Measurements from ENCODE around the gene LDB2.

LDB2 gene

DNA sequence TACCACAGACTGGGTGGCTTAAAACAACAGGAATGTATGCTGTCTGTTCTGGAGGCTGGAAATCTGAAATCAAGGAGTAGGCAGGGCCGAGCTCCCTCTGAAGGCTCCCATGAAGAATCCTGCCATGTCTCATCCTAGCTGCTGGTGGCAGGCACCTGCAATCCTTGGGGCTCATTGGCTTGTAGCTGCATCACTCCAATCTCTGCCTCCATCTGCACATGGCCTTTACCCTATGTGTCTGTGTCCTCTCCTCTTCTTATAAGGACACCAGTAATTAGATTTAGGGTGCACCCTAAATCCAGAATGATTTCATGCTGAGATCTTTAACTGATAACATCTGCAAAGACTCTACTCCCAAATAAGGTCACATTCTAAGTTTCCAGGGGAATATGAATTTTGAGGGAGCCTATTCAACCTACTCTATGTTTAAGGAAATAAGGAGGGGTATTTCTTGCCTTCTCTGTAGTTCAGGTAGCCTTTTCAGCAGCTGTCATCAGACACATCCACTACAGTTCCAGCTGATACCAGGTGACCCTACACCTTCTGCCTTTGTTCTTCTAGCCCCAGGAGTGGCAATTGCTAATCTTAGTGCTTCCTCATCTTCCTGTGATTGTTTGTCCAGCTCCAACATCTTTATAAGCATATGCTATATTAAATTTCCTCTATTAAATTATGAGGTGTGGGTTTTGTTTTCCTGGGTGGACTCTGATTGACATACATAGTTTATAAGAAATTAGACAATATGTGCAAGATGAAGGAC, 377.1 kb downstream of the LDB2 start:
- H3K4me3 ChIP-seq (ENCODE audit: low read length) = no peak overlapping the region
- H4K5ac ChIP-seq (ENCODE audit: low read length) = no peak overlapping the region
- H3K23ac ChIP-seq (ENCODE audit: low read length) = no peak overlapping the region
- no peaks in the 10 kb centered on the region for H3K4me1 ChIP-seq (ENCODE audit: control insufficient read depth, low read depth, low read length)
- no peak for DNase-seq
- no peak overlapping the region for H2BK15ac ChIP-seq (replicated peaks; ENCODE audit: low read depth)
- H2BK120ac ChIP-seq (ENCODE audit: low read depth, low read length) = no peak overlapping the region
- H3K27me3 ChIP-seq (ENCODE audit: insufficient read depth, low read length, poor library complexity) = no peaks in the 10 kb centered on the region
- H3K79me2 ChIP-seq (ENCODE audit: control insufficient read depth, insufficient read depth, low read length) = no peaks in the 10 kb centered on the region
- no peaks in the 10 kb centered on the region for H3K79me1 ChIP-seq (ENCODE audit: low read length)
- no peak overlapping the region for H4K8ac ChIP-seq (ENCODE audit: low read depth, low read length)
- no peak overlapping the region for H3K56ac ChIP-seq (ENCODE audit: low read length)
- no CpG with 5 or more reads among the region's 1 CpG for WGBS (ENCODE audit: extremely low coverage, insufficient coverage, low lambda C conversion rate)
- H3K27ac ChIP-seq (ENCODE audit: low read depth, low read length) = no peak overlapping the region
- H2AK5ac ChIP-seq (ENCODE audit: low read length) = no peak overlapping the region
- H3K4me2 ChIP-seq (ENCODE audit: low read length) = no peak overlapping the region
- H3K36me3 ChIP-seq (ENCODE audit: control insufficient read depth, insufficient read depth, low read length) = no peaks in the 10 kb centered on the region
- no peak overlapping the region for H3K9ac ChIP-seq (ENCODE audit: low read length)
- H3K18ac ChIP-seq (ENCODE audit: low read length) = no peak overlapping the region
- no peak overlapping the region for H2BK5ac ChIP-seq (ENCODE audit: low read length)
- H3K4ac ChIP-seq (ENCODE audit: low read depth, low read length) = no peak overlapping the region

- Histone ChIP-seq H3K79me1 (ENCODE audit: low read length) (no peaks in the 10 kb centered on the region), H3K27ac (ENCODE audit: low read depth, low read length) (no peak overlapping the region), H3K23ac (ENCODE audit: low read length) (no peak overlapping the region), H2AK5ac (ENCODE audit: low read length) (no peak overlapping the region), H3K4ac (ENCODE audit: low read depth, low read length) (no peak overlapping the region), H3K9ac (ENCODE audit: low read length) (no peak overlapping the region), H3K4me2 (ENCODE audit: low read length) (no peak overlapping the region), H3K18ac (ENCODE audit: low read length) (no peak overlapping the region), H4K5ac (ENCODE audit: low read length) (no peak overlapping the region), H2BK5ac (ENCODE audit: low read length) (no peak overlapping the region), H2BK120ac (ENCODE audit: low read depth, low read length) (no peak overlapping the region), H3K79me2 (ENCODE audit: control insufficient read depth, insufficient read depth, low read length) (no peaks in the 10 kb centered on the region), H4K8ac (ENCODE audit: low read depth, low read length) (no peak overlapping the region), H3K4me1 (ENCODE audit: control insufficient read depth, low read depth, low read length) (no peaks in the 10 kb centered on the region), H3K4me3 (ENCODE audit: low read length) (no peak overlapping the region), H3K36me3 (ENCODE audit: control insufficient read depth, insufficient read depth, low read length) (no peaks in the 10 kb centered on the region), H3K27me3 (ENCODE audit: insufficient read depth, low read length, poor library complexity) (no peaks in the 10 kb centered on the region), H2BK15ac (replicated peaks; ENCODE audit: low read depth) (no peak overlapping the region), H3K56ac (ENCODE audit: low read length) (no peak overlapping the region)
- no CpG with 5 or more reads among the region's 5 CpGs for WGBS (ENCODE audit: extremely low coverage, insufficient coverage, low lambda C conversion rate)
- peak; percentile 69 for DNase-seq
These were observed 381.5 kb downstream of the LDB2 start for GRCh38 chr4:16516796-16517439.

- no peak overlapping the region for H2BK5ac ChIP-seq (ENCODE audit: low read length)
- no peak overlapping the region for H3K4ac ChIP-seq (ENCODE audit: low read depth, low read length)
- no peaks in the 10 kb centered on the region for H3K79me2 ChIP-seq (ENCODE audit: control insufficient read depth, insufficient read depth, low read length)
- no peak overlapping the region for H4K8ac ChIP-seq (ENCODE audit: low read depth, low read length)
- H3K36me3 ChIP-seq (ENCODE audit: control insufficient read depth, insufficient read depth, low read length) = no peaks in the 10 kb centered on the region
- no peak overlapping the region for H3K18ac ChIP-seq (ENCODE audit: low read length)
- no peak overlapping the region for H4K5ac ChIP-seq (ENCODE audit: low read length)
- no peak overlapping the region for H3K4me3 ChIP-seq (ENCODE audit: low read length)
- WGBS (ENCODE audit: extremely low coverage, insufficient coverage, low lambda C conversion rate) = no CpG with 5 or more reads among the region's 2 CpGs
- H3K27me3 ChIP-seq (ENCODE audit: insufficient read depth, low read length, poor library complexity) = no peaks in the 10 kb centered on the region
- no peak overlapping the region for H3K27ac ChIP-seq (ENCODE audit: low read depth, low read length)
- H3K4me2 ChIP-seq (ENCODE audit: low read length) = no peak overlapping the region
- H2AK5ac ChIP-seq (ENCODE audit: low read length) = no peak overlapping the region
- DNase-seq = no peak
- no peak overlapping the region for H2BK15ac ChIP-seq (replicated peaks; ENCODE audit: low read depth)
- H3K9ac ChIP-seq (ENCODE audit: low read length) = no peak overlapping the region
- H3K23ac ChIP-seq (ENCODE audit: low read length) = no peak overlapping the region
- no peak overlapping the region for H3K56ac ChIP-seq (ENCODE audit: low read length)
- no peaks in the 10 kb centered on the region for H3K4me1 ChIP-seq (ENCODE audit: control insufficient read depth, low read depth, low read length)
- no peak overlapping the region for H2BK120ac ChIP-seq (ENCODE audit: low read depth, low read length)
- no peaks in the 10 kb centered on the region for H3K79me1 ChIP-seq (ENCODE audit: low read length)
These were observed 384.6 kb downstream of the LDB2 start for GRCh38 chr4:16513876-16514275.

DNA sequence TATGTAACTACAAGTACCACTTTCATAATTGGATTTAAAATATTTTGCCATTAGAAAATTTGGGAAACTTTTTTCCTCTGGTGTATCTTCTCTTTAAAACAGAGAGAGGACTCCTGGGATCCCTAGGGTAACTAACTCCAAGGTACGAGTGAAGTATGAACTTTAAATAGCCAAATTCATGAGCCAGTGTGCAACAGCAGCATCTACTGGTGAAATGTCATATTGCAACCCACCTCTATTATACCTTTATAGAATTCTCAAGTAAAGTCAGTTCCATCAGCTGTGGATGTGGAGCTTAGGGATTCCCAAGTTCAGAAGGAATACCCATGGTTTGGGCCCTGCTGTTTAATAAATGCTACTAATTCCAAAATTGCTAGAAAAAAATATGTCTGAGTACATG, 389.5 kb downstream of the LDB2 start:
- Histone ChIP-seq H3K79me2 (ENCODE audit: control insufficient read depth, insufficient read depth, low read length) (no peaks in the 10 kb centered on the region), H3K56ac (ENCODE audit: low read length) (no peak overlapping the region), H3K4me2 (ENCODE audit: low read length) (no peak overlapping the region), H2BK120ac (ENCODE audit: low read depth, low read length) (no peak overlapping the region), H4K5ac (ENCODE audit: low read length) (no peak overlapping the region), H3K18ac (ENCODE audit: low read length) (no peak overlapping the region), H3K4ac (ENCODE audit: low read depth, low read length) (no peak overlapping the region), H3K4me3 (ENCODE audit: low read length) (no peak overlapping the region), H3K79me1 (ENCODE audit: low read length) (no peaks in the 10 kb centered on the region), H2AK5ac (ENCODE audit: low read length) (no peak overlapping the region), H3K4me1 (ENCODE audit: control insufficient read depth, low read depth, low read length) (no peaks in the 10 kb centered on the region), H3K23ac (ENCODE audit: low read length) (no peak overlapping the region), H3K9ac (ENCODE audit: low read length) (no peak overlapping the region), H3K27me3 (ENCODE audit: insufficient read depth, low read length, poor library complexity) (no peaks in the 10 kb centered on the region), H4K8ac (ENCODE audit: low read depth, low read length) (no peak overlapping the region), H3K36me3 (ENCODE audit: control insufficient read depth, insufficient read depth, low read length) (peaks cover 8% of the 10 kb centered on the region), H2BK5ac (ENCODE audit: low read length) (no peak overlapping the region), H2BK15ac (replicated peaks; ENCODE audit: low read depth) (no peak overlapping the region), H3K27ac (ENCODE audit: low read depth, low read length) (no peak overlapping the region)
- WGBS (ENCODE audit: extremely low coverage, insufficient coverage, low lambda C conversion rate) = no CpG with 5 or more reads among the region's 1 CpG
- peak; percentile 45 for DNase-seq

- no peak overlapping the region for H3K4me2 ChIP-seq (ENCODE audit: low read length)
- no peaks in the 10 kb centered on the region for H3K27me3 ChIP-seq (ENCODE audit: insufficient read depth, low read length, poor library complexity)
- H2AK5ac ChIP-seq (ENCODE audit: low read length) = no peak overlapping the region
- H2BK120ac ChIP-seq (ENCODE audit: low read depth, low read length) = no peak overlapping the region
- no peaks in the 10 kb centered on the region for H3K79me2 ChIP-seq (ENCODE audit: control insufficient read depth, insufficient read depth, low read length)
- no peak overlapping the region for H2BK15ac ChIP-seq (replicated peaks; ENCODE audit: low read depth)
- peaks cover 8% of the 10 kb centered on the region for H3K36me3 ChIP-seq (ENCODE audit: control insufficient read depth, insufficient read depth, low read length)
- WGBS (ENCODE audit: extremely low coverage, insufficient coverage, low lambda C conversion rate) = no CpG with 5 or more reads among the region's 7 CpGs
- no peaks in the 10 kb centered on the region for H3K4me1 ChIP-seq (ENCODE audit: control insufficient read depth, low read depth, low read length)
- H3K27ac ChIP-seq (ENCODE audit: low read depth, low read length) = no peak overlapping the region
- no peak overlapping the region for H2BK5ac ChIP-seq (ENCODE audit: low read length)
- H3K23ac ChIP-seq (ENCODE audit: low read length) = no peak overlapping the region
- H4K5ac ChIP-seq (ENCODE audit: low read length) = no peak overlapping the region
- H3K56ac ChIP-seq (ENCODE audit: low read length) = no peak overlapping the region
- no peak overlapping the region for H4K8ac ChIP-seq (ENCODE audit: low read depth, low read length)
- H3K18ac ChIP-seq (ENCODE audit: low read length) = no peak overlapping the region
- DNase-seq = peak; percentile 72
- H3K4ac ChIP-seq (ENCODE audit: low read depth, low read length) = no peak overlapping the region
- no peak overlapping the region for H3K9ac ChIP-seq (ENCODE audit: low read length)
- H3K79me1 ChIP-seq (ENCODE audit: low read length) = no peaks in the 10 kb centered on the region
- no peak overlapping the region for H3K4me3 ChIP-seq (ENCODE audit: low read length)
These were observed 392.7 kb downstream of the LDB2 start for GRCh38 chr4:16505726-16506125.

All from mesendoderm (in vitro differentiated cells).